Suppressor macrophage (primary cell): Measurements from ENCODE around the gene STRADB.
"Not testable (repeated sequence)": the region's sequence is repeated elsewhere in the genome, so short reads cannot be mapped to it uniquely, and the experiment has no call there.

Source experiments
- DNase-seq, 4 experiments: peaks; one replicate each; pipeline ENCODE4 v3.0.0-alpha.2; 2020 to 2022

Gene STRADB

GRCh38 chr2:201430839-201431238, 20.7 kb upstream of the STRADB start:
- no peak for DNase-seq

GRCh38 chr2:201432038-201432620, 19.4 kb upstream of the STRADB start:
- peak in 2 of 4 experiments; percentile 44 to 57 for DNase-seq

- DNase-seq = peak in 3 of 4 experiments; percentile 8 to 55 (median 44)
Measured at GRCh38 chr2:201432621-201433393, 18.7 kb upstream of the STRADB start.

GRCh38 chr2:201433394-201433995, 18.0 kb upstream of the STRADB start:
- DNase-seq = no peak

GRCh38 chr2:201436141-201436540, 15.4 kb upstream of the STRADB start:
- DNase-seq = no peak

GRCh38 chr2:201439336-201439922, 12.1 kb upstream of the STRADB start:
- not testable (repeated sequence) for DNase-seq

- no peak for DNase-seq
Measured at GRCh38 chr2:201440182-201440581, 11.4 kb upstream of the STRADB start.

- no peak for DNase-seq
Measured at GRCh38 chr2:201441409-201441808, 10.1 kb upstream of the STRADB start.

- peak in 1 of 4 experiments; percentile 10 for DNase-seq
Measured at GRCh38 chr2:201444746-201445465, 6.6 kb upstream of the STRADB start.

GRCh38 chr2:201447086-201447485, 4.5 kb upstream of the STRADB start:
- DNase-seq = no peak

- no peak for DNase-seq
Measured at GRCh38 chr2:201448061-201448460, 3.5 kb upstream of the STRADB start.

- DNase-seq = no peak
Measured at GRCh38 chr2:201448701-201449100, 2.8 kb upstream of the STRADB start.

GRCh38 chr2:201450954-201451291, 617 bp upstream of the STRADB start:
- no peak for DNase-seq

- DNase-seq = peak in 1 of 4 experiments; percentile 13
Measured at GRCh38 chr2:201452058-201452921, 750 bp downstream of the STRADB start.

GRCh38 chr2:201452922-201453643, 1.5 kb downstream of the STRADB start:
- DNase-seq = no peak

- DNase-seq = no peak
Measured at GRCh38 chr2:201458381-201458780, 6.8 kb downstream of the STRADB start.

GRCh38 chr2:201460532-201460931, 9.0 kb downstream of the STRADB start:
- DNase-seq = no peak

GRCh38 chr2:201464547-201464946, 13.0 kb downstream of the STRADB start:
- no peak for DNase-seq

GRCh38 chr2:201465524-201465971, 14.0 kb downstream of the STRADB start:
- no peak for DNase-seq

- no peak for DNase-seq
Measured at GRCh38 chr2:201466050-201466675, 14.6 kb downstream of the STRADB start.

GRCh38 chr2:201467666-201468065, 16.1 kb downstream of the STRADB start:
- no peak for DNase-seq
